ENCODE measurements around the gene NUDT6.
"Not testable (repeated sequence)": the region's sequence is repeated elsewhere in the genome, so short reads cannot be mapped to it uniquely, and the experiment has no call there.

GRCh38 chr4:122868235-122868634 lies 54.2 kb downstream of the NUDT6 start:
- TF ChIP-seq CTCF (conservative IDR thresholded peaks at IDR 0.05); ZFX (IDR thresholded peaks at IDR 0.05): not testable (repeated sequence)
